ENCODE measurements around the gene ETNK2. TPM values are rescaled to one million over a fixed set of nuclear protein-coding genes. Genes with fewer than 3 reads are reported as not detected.
A peak's percentile ranks its signal among the peaks of the same experiment; 100 is the strongest.

Gene ETNK2
- total RNA-seq, 2 donors from 2014 or later: 16.7 to 24.4 TPM

DNA sequence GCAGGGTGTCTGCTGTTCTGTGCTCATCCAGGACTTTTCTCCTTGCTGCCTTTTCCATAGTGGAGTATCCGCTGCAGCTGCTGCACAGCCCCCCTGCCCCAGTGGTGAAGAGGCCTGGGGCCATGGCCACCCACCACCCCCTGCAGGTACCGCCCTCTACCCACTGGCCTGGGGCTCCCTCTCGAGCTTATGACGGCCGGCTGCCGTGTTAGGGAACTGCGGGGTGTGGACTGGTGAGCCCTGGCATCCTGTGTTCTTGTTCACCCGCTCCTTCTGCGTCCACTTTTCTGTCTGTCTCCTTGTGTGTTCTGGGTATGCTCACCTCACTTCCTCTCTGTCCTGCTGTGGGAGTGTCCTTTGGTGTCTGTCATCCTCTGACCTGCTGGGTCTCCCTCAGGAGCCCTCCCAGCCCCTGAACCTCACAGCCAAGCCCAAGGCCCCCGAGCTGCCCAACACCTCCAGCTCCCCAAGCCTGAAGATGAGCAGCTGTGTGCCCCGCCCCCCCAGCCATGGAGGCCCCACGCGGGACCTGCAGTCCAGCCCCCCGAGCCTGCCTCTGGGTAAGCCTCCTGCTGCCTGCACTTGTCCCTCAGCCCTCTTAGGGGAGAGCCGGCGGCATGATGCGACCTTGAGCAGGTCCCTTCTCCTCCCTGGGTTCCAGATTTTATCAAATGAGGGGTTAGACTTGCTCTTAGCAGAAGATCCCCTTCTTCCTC is 29.8 kb downstream of the ETNK2 start:
- no peaks in the 10 kb centered on the region for H3K9me3 Mint-ChIP-seq
- H3K4me3 Mint-ChIP-seq: no peak overlapping the region
- no peaks in the 10 kb centered on the region for H3K9me3 ChIP-seq (ENCODE audit: control insufficient read depth, low read length)
- H3K4me1 ChIP-seq (ENCODE audit: control insufficient read depth, insufficient read depth, low read length): no peaks in the 10 kb centered on the region
- H3K36me3 ChIP-seq (ENCODE audit: control insufficient read depth, insufficient read depth, low read length): peaks cover 62% of the 10 kb centered on the region
- no peak for DNase-seq
- TF ChIP-seq, protein P1, sequence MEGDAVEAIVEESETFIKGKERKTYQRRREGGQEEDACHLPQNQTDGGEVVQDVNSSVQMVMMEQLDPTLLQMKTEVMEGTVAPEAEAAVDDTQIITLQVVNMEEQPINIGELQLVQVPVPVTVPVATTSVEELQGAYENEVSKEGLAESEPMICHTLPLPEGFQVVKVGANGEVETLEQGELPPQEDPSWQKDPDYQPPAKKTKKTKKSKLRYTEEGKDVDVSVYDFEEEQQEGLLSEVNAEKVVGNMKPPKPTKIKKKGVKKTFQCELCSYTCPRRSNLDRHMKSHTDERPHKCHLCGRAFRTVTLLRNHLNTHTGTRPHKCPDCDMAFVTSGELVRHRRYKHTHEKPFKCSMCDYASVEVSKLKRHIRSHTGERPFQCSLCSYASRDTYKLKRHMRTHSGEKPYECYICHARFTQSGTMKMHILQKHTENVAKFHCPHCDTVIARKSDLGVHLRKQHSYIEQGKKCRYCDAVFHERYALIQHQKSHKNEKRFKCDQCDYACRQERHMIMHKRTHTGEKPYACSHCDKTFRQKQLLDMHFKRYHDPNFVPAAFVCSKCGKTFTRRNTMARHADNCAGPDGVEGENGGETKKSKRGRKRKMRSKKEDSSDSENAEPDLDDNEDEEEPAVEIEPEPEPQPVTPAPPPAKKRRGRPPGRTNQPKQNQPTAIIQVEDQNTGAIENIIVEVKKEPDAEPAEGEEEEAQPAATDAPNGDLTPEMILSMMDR (conservative IDR thresholded peaks at IDR 0.05): no peak
- no peak overlapping the region for H3K4me3 ChIP-seq (ENCODE audit: low read length)
- 94 to 100% methylated on average over 11 to 17 of the region's 17 CpGs for WGBS, 2 experiments (ENCODE audit: insufficient coverage in 1 of 2, insufficient read length in 1 of 2)
- no peaks in the 10 kb centered on the region for H3K27me3 ChIP-seq (ENCODE audit: control insufficient read depth, insufficient read depth, low read length, poor library complexity, severe bottlenecking)
- no peaks in the 10 kb centered on the region for H3K27me3 Mint-ChIP-seq (ENCODE audit: insufficient read depth)
- H3K4me1 Mint-ChIP-seq: peaks cover 8% of the 10 kb centered on the region
- peaks cover 77% of the 10 kb centered on the region for H3K36me3 Mint-ChIP-seq (ENCODE audit: low read depth)
- H3K9ac ChIP-seq (ENCODE audit: extremely low read depth, low read length, poor library complexity, severe bottlenecking): no peak overlapping the region
- no peak overlapping the region for H3K27ac Mint-ChIP-seq
- no peak overlapping the region for H3K27ac ChIP-seq (ENCODE audit: low read depth, low read length)

DNA sequence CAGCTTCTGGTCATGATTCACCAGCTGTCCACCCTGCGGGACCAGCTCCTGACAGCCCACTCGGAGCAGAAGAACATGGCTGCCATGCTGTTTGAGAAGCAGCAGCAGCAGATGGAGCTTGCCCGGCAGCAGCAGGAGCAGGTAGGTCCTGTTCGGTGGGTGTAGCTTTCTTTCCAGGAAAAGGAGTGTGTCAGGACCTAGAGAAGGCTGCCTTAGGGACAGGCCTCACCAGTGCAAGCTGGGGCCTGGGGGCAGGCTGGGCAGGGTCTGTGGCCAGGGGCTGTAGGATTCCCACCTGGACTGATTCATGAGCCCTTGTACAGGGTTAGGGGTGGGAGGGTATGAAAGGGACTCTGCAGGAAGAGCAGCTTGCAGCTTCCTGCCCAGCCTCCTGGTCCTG is 35.3 kb downstream of the ETNK2 start:
- Mint-ChIP-seq H3K4me1 (peaks cover 16% of the 10 kb centered on the region), H3K27me3 (ENCODE audit: insufficient read depth) (no peaks in the 10 kb centered on the region), H3K36me3 (ENCODE audit: low read depth) (peaks cover 57% of the 10 kb centered on the region), H3K9me3 (no peaks in the 10 kb centered on the region), H3K4me3 (no peak overlapping the region), H3K27ac (peak overlapping the region; percentile 31)
- Histone ChIP-seq H3K4me1 (ENCODE audit: control insufficient read depth, insufficient read depth, low read length) (no peaks in the 10 kb centered on the region), H3K27me3 (ENCODE audit: control insufficient read depth, insufficient read depth, low read length, poor library complexity, severe bottlenecking) (no peaks in the 10 kb centered on the region), H3K36me3 (ENCODE audit: control insufficient read depth, insufficient read depth, low read length) (peaks cover 58% of the 10 kb centered on the region), H3K27ac (ENCODE audit: low read depth, low read length) (no peak overlapping the region), H3K4me3 (ENCODE audit: low read length) (no peak overlapping the region), H3K9ac (ENCODE audit: extremely low read depth, low read length, poor library complexity, severe bottlenecking) (no peak overlapping the region), H3K9me3 (ENCODE audit: control insufficient read depth, low read length) (no peaks in the 10 kb centered on the region)
- no peak for DNase-seq
- WGBS, 2 experiments (ENCODE audit: insufficient coverage in 1 of 2, insufficient read length in 1 of 2): 94 to 100% methylated on average over 2 to 4 of the region's 4 CpGs
- TF ChIP-seq, protein P1 (conservative IDR thresholded peaks at IDR 0.05): no peak

DNA sequence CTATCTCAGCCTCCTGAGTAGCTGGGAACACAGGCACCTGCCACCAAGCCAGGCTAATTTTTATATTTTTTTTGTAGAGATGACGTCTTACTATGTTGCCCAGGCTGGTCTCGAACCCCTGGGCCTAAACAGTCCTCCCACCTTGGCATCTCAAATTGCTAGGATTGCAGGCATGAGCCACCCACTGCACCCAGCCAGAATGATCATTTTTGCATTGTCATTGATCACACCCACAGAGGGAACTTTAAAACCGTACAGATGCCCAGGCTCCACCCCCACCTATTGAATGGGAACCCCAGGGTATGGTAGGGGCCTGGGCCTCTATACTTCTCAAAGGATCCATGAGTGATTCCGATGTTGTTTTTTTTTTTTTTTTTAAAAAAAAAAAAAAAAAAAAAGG is 36.7 kb downstream of the ETNK2 start:
- no peaks in the 10 kb centered on the region for H3K9me3 ChIP-seq (ENCODE audit: control insufficient read depth, low read length)
- no peaks in the 10 kb centered on the region for H3K4me1 ChIP-seq (ENCODE audit: control insufficient read depth, insufficient read depth, low read length)
- H3K9me3 Mint-ChIP-seq: no peaks in the 10 kb centered on the region
- peaks cover 21% of the 10 kb centered on the region for H3K4me1 Mint-ChIP-seq
- H3K27ac Mint-ChIP-seq: peak overlapping the region; percentile 82
- peaks cover 47% of the 10 kb centered on the region for H3K36me3 ChIP-seq (ENCODE audit: control insufficient read depth, insufficient read depth, low read length)
- H3K9ac ChIP-seq (ENCODE audit: extremely low read depth, low read length, poor library complexity, severe bottlenecking): no peak overlapping the region
- no peaks in the 10 kb centered on the region for H3K27me3 ChIP-seq (ENCODE audit: control insufficient read depth, insufficient read depth, low read length, poor library complexity, severe bottlenecking)
- H3K27ac ChIP-seq (ENCODE audit: low read depth, low read length): no peak overlapping the region
- TF ChIP-seq, protein P1 (conservative IDR thresholded peaks at IDR 0.05): no peak
- H3K36me3 Mint-ChIP-seq (ENCODE audit: low read depth): peaks cover 49% of the 10 kb centered on the region
- no peak for DNase-seq
- H3K4me3 Mint-ChIP-seq: no peak overlapping the region
- WGBS, 2 experiments (ENCODE audit: insufficient coverage in 1 of 2, insufficient read length in 1 of 2): 96% methylated on average over 2 to 4 of the region's 4 CpGs
- no peak overlapping the region for H3K4me3 ChIP-seq (ENCODE audit: low read length)
- no peaks in the 10 kb centered on the region for H3K27me3 Mint-ChIP-seq (ENCODE audit: insufficient read depth)
